ENCODE results near the gene PROK2.

The PROK2 gene

DNA sequence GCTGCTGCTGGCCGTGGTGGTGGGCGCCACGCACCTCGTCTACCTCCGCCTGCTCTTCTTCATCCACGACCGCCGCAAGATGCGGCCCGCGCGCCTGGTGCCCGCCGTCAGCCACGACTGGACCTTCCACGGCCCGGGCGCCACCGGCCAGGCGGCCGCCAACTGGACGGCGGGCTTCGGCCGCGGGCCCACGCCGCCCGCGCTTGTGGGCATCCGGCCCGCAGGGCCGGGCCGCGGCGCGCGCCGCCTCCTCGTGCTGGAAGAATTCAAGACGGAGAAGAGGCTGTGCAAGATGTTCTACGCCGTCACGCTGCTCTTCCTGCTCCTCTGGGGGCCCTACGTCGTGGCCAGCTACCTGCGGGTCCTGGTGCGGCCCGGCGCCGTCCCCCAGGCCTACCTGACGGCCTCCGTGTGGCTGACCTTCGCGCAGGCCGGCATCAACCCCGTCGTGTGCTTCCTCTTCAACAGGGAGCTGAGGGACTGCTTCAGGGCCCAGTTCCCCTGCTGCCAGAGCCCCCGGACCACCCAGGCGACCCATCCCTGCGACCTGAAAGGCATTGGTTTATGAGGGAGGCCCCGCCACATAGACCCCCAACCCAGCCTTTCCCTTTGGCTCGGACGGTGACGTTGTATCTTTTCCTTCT, 30.2 kb downstream of the PROK2 start:
- no peaks in the 10 kb centered on the region for H3K36me3 ChIP-seq (ENCODE audit: control insufficient read depth, insufficient read depth, low read length)
- H3K27me3 ChIP-seq (ENCODE audit: control insufficient read depth, insufficient read depth, low read length) = peaks cover 11% of the 10 kb centered on the region
- no peak overlapping the region for H3K9ac ChIP-seq (ENCODE audit: low read length)
- H3K4me3 ChIP-seq (ENCODE audit: low read length) = no peak overlapping the region
- H3K4me1 ChIP-seq (ENCODE audit: control insufficient read depth, insufficient read depth, low read length) = no peaks in the 10 kb centered on the region
- no peaks in the 10 kb centered on the region for H3K9me3 ChIP-seq (ENCODE audit: control insufficient read depth, low read length)

DNA sequence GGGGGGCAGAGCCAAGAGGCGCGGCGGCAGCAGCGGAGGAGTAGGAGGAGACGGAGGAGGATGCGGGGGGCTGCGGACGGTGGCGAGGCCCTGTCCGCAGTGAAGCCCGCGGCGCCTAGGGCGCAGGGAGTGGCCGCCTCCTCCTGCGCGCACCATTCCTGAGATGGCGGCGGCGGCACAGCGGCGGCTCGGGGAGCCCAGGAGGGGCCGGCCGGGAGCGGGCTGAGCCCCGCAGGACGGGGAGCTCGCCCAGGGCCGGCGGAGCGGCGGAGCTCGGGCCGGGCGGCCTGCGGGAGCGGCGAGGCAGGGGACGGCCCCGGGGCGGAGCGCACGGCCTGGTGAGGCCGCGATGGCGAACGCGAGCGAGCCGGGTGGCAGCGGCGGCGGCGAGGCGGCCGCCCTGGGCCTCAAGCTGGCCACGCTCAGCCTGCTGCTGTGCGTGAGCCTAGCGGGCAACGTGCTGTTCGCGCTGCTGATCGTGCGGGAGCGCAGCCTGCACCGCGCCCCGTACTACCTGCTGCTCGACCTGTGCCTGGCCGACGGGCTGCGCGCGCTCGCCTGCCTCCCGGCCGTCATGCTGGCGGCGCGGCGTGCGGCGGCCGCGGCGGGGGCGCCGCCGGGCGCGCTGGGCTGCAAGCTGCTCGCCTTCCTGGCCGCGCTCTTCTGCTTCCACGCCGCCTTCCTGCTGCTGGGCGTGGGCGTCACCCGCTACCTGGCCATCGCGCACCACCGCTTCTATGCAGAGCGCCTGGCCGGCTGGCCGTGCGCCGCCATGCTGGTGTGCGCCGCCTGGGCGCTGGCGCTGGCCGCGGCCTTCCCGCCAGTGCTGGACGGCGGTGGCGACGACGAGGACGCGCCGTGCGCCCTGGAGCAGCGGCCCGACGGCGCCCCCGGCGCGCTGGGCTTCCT, 31.0 kb downstream of the PROK2 start, which contains the start of gene GPR27:
TSS of gene GPR27 (plus strand) at position 155 of the 909 bp plus-strand sequence. CDS start at position 350, 195 bp downstream.
- Histone ChIP-seq H3K4me3 (ENCODE audit: low read length) (no peak within 1 kb of the TSS), H3K9ac (ENCODE audit: low read length) (no peak within 1 kb of the TSS), H3K36me3 (ENCODE audit: control insufficient read depth, insufficient read depth, low read length) (no peaks in the 10 kb centered on the region), H3K9me3 (ENCODE audit: control insufficient read depth, low read length) (no peaks in the 10 kb centered on the region), H3K27me3 (ENCODE audit: control insufficient read depth, insufficient read depth, low read length) (peaks cover 11% of the 10 kb centered on the region), H3K4me1 (ENCODE audit: control insufficient read depth, insufficient read depth, low read length) (no peaks in the 10 kb centered on the region)

DNA sequence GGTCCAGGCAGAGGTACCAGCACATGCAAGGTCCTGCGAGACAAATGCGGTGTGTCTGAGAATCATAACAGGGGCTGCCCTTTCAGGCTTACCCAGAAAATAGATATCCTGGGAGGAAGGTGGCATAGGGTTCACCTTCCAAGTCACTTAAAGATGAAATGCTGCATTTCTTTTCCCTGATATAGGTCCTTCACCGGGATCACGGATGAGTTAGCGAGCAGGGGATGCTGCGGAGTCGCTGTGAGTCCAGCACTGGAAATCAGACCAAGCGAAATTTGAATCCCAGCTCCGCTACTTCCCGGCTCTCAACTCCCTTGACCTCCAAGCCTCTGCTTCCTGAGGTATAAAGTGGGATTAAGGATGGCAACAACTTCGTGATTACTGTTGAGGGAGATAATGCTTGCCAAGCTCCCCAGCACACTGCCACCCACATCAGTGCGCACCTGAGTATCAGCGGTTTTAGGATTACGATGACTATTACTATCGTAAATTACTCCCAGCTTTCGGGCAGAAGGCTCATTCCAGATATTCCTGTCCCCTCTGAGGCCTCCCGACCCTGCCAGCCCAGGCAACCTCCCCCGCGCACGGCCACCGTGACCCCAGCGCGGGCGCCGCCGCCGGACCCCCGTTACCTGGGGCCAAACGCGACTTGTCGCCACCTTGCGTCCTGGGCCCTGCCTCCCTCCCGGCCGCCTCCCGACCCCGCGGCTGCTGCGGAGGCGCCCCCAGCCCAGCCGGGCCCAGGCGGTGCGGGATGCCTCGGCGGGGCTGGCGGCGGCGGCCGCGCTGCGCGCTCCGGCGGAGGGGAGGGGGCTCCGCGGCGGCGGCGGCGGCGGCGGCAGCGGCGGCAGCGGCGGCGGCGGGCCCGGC, 31.9 kb downstream of the PROK2 start:
- Histone ChIP-seq H3K9ac (ENCODE audit: low read length) (no peak overlapping the region), H3K36me3 (ENCODE audit: control insufficient read depth, insufficient read depth, low read length) (no peaks in the 10 kb centered on the region), H3K4me3 (ENCODE audit: low read length) (no peak overlapping the region), H3K4me1 (ENCODE audit: control insufficient read depth, insufficient read depth, low read length) (no peaks in the 10 kb centered on the region), H3K27me3 (ENCODE audit: control insufficient read depth, insufficient read depth, low read length) (peaks cover 11% of the 10 kb centered on the region), H3K9me3 (ENCODE audit: control insufficient read depth, low read length) (no peaks in the 10 kb centered on the region)

DNA sequence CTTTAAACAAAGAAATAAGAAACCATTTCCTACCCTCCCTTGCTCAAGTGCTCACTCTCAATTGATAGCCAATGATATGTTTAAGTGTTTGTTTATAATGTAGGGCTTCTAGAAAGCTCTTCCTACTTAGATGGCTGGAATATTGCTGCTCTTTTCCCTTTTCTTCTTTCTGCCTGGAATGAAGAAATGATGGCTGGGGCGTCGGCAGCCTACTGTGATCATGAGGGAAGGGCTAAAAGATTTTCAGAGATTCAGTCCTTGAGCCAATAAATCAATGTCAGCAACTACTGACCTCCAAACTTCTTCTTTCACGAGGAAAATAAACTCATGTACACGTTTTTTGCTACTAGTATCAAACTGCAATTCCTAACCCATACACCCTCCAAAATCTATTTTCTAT, 33.3 kb downstream of the PROK2 start:
- H3K4me3 ChIP-seq (ENCODE audit: low read length) = no peak overlapping the region
- no peaks in the 10 kb centered on the region for H3K9me3 ChIP-seq (ENCODE audit: control insufficient read depth, low read length)
- H3K4me1 ChIP-seq (ENCODE audit: control insufficient read depth, insufficient read depth, low read length) = no peaks in the 10 kb centered on the region
- no peaks in the 10 kb centered on the region for H3K36me3 ChIP-seq (ENCODE audit: control insufficient read depth, insufficient read depth, low read length)
- no peak overlapping the region for H3K9ac ChIP-seq (ENCODE audit: low read length)
- H3K27me3 ChIP-seq (ENCODE audit: control insufficient read depth, insufficient read depth, low read length) = peaks cover 11% of the 10 kb centered on the region

DNA sequence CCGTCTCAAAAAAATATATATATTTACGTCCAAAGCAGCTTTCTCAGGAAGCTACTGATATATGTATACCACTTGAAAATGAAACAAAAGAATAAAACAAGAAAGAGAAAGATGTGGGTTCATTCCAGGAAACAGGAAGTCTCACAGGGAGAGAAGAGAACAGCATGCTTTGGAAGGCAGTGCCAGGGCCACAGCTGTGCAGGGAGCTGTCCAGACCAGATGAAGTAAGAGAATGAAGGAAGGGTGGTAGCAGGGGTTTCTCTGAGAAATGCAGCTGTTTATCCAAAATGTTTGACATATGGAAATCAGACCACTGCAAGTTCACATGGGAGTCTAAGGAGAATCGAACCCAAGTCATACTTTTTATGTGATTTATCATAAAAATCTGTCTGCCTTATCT, 40.2 kb downstream of the PROK2 start:
- Histone ChIP-seq H3K36me3 (ENCODE audit: control insufficient read depth, insufficient read depth, low read length) (no peaks in the 10 kb centered on the region), H3K9me3 (ENCODE audit: control insufficient read depth, low read length) (no peaks in the 10 kb centered on the region), H3K4me1 (ENCODE audit: control insufficient read depth, insufficient read depth, low read length) (no peaks in the 10 kb centered on the region), H3K9ac (ENCODE audit: low read length) (no peak overlapping the region), H3K27me3 (ENCODE audit: control insufficient read depth, insufficient read depth, low read length) (no peaks in the 10 kb centered on the region), H3K4me3 (ENCODE audit: low read length) (no peak overlapping the region)

DNA sequence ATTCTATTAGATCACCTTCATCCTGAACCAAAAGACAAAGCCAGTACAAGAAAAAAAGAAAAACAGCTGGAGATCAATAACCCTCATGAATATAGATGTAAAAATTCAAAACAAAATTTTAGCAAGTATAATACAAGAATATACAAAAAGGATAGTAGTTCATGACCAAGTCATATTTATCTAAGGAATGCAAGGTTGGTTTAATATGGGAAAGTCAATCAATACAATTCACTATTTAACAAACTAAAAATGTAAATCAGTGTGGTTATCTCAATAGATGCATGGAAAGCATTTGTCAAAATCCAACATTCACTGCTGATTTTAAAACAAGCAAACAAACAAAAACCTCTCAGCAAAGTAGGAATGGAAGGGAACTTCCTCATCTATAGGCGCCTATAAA, 42.3 kb downstream of the PROK2 start:
- Histone ChIP-seq H3K36me3 (ENCODE audit: control insufficient read depth, insufficient read depth, low read length) (no peaks in the 10 kb centered on the region), H3K9ac (ENCODE audit: low read length) (no peak overlapping the region), H3K9me3 (ENCODE audit: control insufficient read depth, low read length) (no peaks in the 10 kb centered on the region), H3K4me1 (ENCODE audit: control insufficient read depth, insufficient read depth, low read length) (no peaks in the 10 kb centered on the region), H3K27me3 (ENCODE audit: control insufficient read depth, insufficient read depth, low read length) (no peaks in the 10 kb centered on the region), H3K4me3 (ENCODE audit: low read length) (no peak overlapping the region)

DNA sequence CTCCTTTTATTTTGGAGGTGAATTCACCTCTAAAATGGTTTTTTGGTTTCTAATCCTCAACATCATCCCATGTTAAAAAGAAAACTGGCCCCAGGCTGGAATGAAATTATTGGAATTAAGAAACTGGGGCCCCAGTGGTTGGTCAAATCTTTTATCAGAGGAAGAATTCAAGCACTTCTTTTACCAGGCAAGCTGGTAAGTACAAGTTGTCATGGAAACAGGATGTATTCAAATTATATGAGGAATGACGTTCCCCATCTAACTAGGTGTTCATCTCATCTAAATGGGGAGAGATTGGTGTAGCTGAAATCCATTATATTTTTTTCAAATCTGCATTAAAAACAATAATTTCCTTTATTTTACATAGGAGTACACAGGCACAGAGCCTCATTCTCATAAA, 50.1 kb downstream of the PROK2 start:
- Histone ChIP-seq H3K4me1 (ENCODE audit: control insufficient read depth, insufficient read depth, low read length) (peaks cover 13% of the 10 kb centered on the region), H3K9me3 (ENCODE audit: control insufficient read depth, low read length) (no peaks in the 10 kb centered on the region), H3K27me3 (ENCODE audit: control insufficient read depth, insufficient read depth, low read length) (no peaks in the 10 kb centered on the region), H3K4me3 (ENCODE audit: low read length) (no peak overlapping the region), H3K9ac (ENCODE audit: low read length) (no peak overlapping the region), H3K36me3 (ENCODE audit: control insufficient read depth, insufficient read depth, low read length) (no peaks in the 10 kb centered on the region)

DNA sequence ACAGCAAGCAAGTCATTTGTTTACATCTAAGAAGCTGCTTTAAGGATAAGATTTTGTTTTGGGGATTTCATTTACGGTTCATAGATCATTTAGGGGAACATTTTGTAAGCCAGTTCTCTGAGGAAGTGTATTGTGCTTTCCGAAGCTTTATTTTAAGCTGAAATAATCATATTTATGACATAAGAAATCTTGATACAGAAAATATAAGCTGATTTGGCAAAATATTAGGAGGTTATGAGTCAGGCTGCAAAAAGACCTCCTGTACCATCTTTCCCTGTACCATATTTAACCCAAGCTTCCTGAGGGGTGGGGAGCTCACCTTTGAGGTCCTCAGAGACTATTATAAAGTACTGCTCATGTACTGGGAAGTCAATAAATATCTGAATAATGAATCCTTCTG, 51.6 kb downstream of the PROK2 start:
- no peaks in the 10 kb centered on the region for H3K27me3 ChIP-seq (ENCODE audit: control insufficient read depth, insufficient read depth, low read length)
- H3K9ac ChIP-seq (ENCODE audit: low read length) = no peak overlapping the region
- H3K4me1 ChIP-seq (ENCODE audit: control insufficient read depth, insufficient read depth, low read length) = peaks cover 13% of the 10 kb centered on the region
- H3K36me3 ChIP-seq (ENCODE audit: control insufficient read depth, insufficient read depth, low read length) = no peaks in the 10 kb centered on the region
- H3K9me3 ChIP-seq (ENCODE audit: control insufficient read depth, low read length) = no peaks in the 10 kb centered on the region
- no peak overlapping the region for H3K4me3 ChIP-seq (ENCODE audit: low read length)

DNA sequence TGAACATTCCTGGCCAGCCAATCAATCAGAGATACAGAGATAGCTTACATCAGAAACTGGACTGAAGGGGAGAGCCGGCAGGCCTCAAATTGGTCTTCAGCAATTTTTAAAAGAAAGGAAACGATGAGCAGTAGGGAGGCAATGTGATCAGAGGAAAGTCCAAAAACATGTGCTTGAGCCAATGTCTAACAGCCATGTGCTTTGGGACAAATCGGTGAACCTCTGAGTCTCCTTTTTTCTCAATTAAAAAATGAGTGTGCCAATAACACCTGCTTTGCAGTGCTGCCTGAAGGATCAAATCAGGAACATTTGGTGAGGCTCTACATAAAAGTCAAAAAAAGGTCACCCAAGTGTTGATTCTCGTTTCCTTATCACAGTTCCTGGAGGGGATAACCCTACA, 52.3 kb downstream of the PROK2 start:
- H3K9ac ChIP-seq (ENCODE audit: low read length) = no peak overlapping the region
- no peaks in the 10 kb centered on the region for H3K9me3 ChIP-seq (ENCODE audit: control insufficient read depth, low read length)
- H3K4me1 ChIP-seq (ENCODE audit: control insufficient read depth, insufficient read depth, low read length) = peaks cover 13% of the 10 kb centered on the region
- no peak overlapping the region for H3K4me3 ChIP-seq (ENCODE audit: low read length)
- no peaks in the 10 kb centered on the region for H3K27me3 ChIP-seq (ENCODE audit: control insufficient read depth, insufficient read depth, low read length)
- no peaks in the 10 kb centered on the region for H3K36me3 ChIP-seq (ENCODE audit: control insufficient read depth, insufficient read depth, low read length)

DNA sequence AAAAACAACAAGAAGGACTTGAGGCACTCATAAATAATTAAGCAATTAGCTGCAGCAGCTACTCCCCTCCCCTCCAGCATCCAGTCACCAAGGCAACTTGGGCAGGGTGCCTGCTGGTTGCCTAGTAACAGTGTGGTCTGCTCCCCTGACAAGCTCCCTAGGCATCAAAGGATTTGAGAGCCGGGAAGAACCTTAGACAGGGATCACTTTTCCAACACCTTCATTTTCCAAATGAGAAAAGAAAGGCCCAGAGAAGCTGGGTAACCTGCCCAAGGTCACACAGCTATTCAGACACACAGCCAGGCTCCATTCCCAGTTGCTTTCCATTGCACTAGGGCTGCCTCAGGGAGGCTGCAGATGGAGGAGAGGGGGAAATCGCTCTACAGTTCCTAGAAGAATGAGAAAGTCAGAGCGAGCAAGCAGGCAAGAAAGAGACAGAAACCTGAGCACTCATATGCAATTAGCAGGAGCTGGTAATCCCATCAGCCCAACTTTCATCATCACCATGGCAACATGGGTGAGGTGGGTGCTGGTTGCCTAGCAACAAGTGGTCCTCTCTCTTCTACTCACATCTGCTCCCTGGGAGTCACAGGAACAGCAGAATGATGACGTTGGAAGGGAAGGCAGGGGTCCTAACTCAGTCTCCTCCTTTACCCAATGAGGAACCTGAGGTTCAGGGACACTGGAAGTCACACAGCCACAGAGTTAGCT, 56.2 kb downstream of the PROK2 start:
- Histone ChIP-seq H3K9ac (ENCODE audit: low read length) (no peak overlapping the region), H3K4me1 (ENCODE audit: control insufficient read depth, insufficient read depth, low read length) (peaks cover 20% of the 10 kb centered on the region), H3K9me3 (ENCODE audit: control insufficient read depth, low read length) (no peaks in the 10 kb centered on the region), H3K27me3 (ENCODE audit: control insufficient read depth, insufficient read depth, low read length) (no peaks in the 10 kb centered on the region), H3K36me3 (ENCODE audit: control insufficient read depth, insufficient read depth, low read length) (no peaks in the 10 kb centered on the region), H3K4me3 (ENCODE audit: low read length) (no peak overlapping the region)

DNA sequence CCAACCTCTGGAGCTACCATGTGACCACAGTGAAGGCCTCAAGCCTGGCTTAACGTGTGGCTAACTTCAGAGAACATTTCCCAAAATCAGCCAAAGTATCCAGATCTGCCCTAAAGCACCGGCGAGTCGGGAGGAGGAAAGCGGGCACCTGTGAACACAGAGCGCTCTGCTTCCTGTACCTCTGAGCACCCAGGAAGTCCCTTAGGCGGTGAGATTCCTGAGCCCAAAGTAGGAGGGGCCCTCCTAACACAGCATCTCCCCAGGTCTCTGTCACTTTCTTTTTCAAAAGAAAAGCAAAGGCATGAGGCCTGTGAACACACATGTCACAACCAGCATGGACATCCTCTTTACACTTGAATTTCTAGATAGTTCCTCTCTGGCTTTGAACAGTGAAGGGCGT, 58.8 kb downstream of the PROK2 start:
- peak overlapping the region; percentile 48 for H3K9ac ChIP-seq (ENCODE audit: low read length)
- H3K27me3 ChIP-seq (ENCODE audit: control insufficient read depth, insufficient read depth, low read length) = no peaks in the 10 kb centered on the region
- no peak overlapping the region for H3K4me3 ChIP-seq (ENCODE audit: low read length)
- no peaks in the 10 kb centered on the region for H3K9me3 ChIP-seq (ENCODE audit: control insufficient read depth, low read length)
- no peaks in the 10 kb centered on the region for H3K36me3 ChIP-seq (ENCODE audit: control insufficient read depth, insufficient read depth, low read length)
- H3K4me1 ChIP-seq (ENCODE audit: control insufficient read depth, insufficient read depth, low read length) = peaks cover 12% of the 10 kb centered on the region

Measured in mucosa of stomach (tissue), 1 donor.